Measurements from ENCODE around the gene ZNF749. TPM values are rescaled to one million over a fixed set of nuclear protein-coding genes. Genes with fewer than 3 reads are reported as not detected.
"Not testable (repeated sequence)": the region's sequence is repeated elsewhere in the genome, so short reads cannot be mapped to it uniquely, and the experiment has no call there.

Gene ZNF749
- total RNA-seq, 1 donor from 2014 or later, result 20.3 TPM

- Mint-ChIP-seq H3K27me3 (ENCODE audit: unreplicated experiment) (no peaks in the 10 kb centered on the region), H3K9me3 (ENCODE audit: unreplicated experiment) (peaks cover 15% of the 10 kb centered on the region), H3K4me1 (ENCODE audit: unreplicated experiment) (no peaks in the 10 kb centered on the region), H3K36me3 (ENCODE audit: low read depth, unreplicated experiment) (peaks cover 45% of the 10 kb centered on the region), H3K27ac (ENCODE audit: unreplicated experiment) (peak overlapping the region; percentile 27), H3K4me3 (ENCODE audit: unreplicated experiment) (no peak overlapping the region)
- peak; percentile 15 for DNase-seq (ENCODE audit: low spot score)
- TF ChIP-seq CTCF (IDR thresholded peaks at IDR 0.05; ENCODE audit: unreplicated experiment), result no peak
Measured at GRCh38 chr19:57465680-57466381, 30.7 kb downstream of the ZNF749 start.

- H3K9me3 Mint-ChIP-seq (ENCODE audit: unreplicated experiment), result peaks cover 21% of the 10 kb centered on the region
- peak overlapping the region; percentile 52 for H3K4me3 Mint-ChIP-seq (ENCODE audit: unreplicated experiment)
- H3K36me3 Mint-ChIP-seq (ENCODE audit: low read depth, unreplicated experiment), result peaks cover 52% of the 10 kb centered on the region
- no peaks in the 10 kb centered on the region for H3K4me1 Mint-ChIP-seq (ENCODE audit: unreplicated experiment)
- TF ChIP-seq CTCF (IDR thresholded peaks at IDR 0.05; ENCODE audit: unreplicated experiment), result no peak
- no peak overlapping the region for H3K27ac Mint-ChIP-seq (ENCODE audit: unreplicated experiment)
- no peaks in the 10 kb centered on the region for H3K27me3 Mint-ChIP-seq (ENCODE audit: unreplicated experiment)
- no peak for DNase-seq (ENCODE audit: low spot score)
Measured at GRCh38 chr19:57466489-57466888, 31.4 kb downstream of the ZNF749 start.

DNA sequence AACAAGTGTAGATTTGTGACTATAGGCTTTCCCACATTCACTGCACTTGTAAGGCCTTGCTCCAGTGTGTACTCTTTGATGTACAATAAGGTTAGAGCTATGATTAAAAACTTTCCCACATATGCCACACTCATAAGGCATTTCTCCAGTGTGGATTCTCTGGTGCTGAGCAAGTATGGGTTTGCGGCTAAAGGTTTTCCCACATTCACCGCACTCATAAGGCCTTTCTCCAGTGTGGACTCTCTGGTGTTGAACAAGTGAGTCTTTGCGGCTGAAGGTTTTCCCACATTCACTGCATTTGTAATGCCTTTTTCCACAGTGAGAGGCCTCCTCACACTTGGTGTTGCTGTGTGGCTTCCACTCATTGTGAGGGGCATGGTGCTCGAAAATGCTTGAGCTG is 38.5 kb downstream of the ZNF749 start:
- Mint-ChIP-seq H3K4me1 (ENCODE audit: unreplicated experiment) (peaks cover 9% of the 10 kb centered on the region), H3K9me3 (ENCODE audit: unreplicated experiment) (peaks cover 60% of the 10 kb centered on the region), H3K36me3 (ENCODE audit: low read depth, unreplicated experiment) (peaks cover 95% of the 10 kb centered on the region), H3K27ac (ENCODE audit: unreplicated experiment) (no peak overlapping the region), H3K27me3 (ENCODE audit: unreplicated experiment) (peaks cover 11% of the 10 kb centered on the region), H3K4me3 (ENCODE audit: unreplicated experiment) (peak overlapping the region; percentile 78)
- DNase-seq (ENCODE audit: low spot score), result no peak
- no peak for TF ChIP-seq CTCF (IDR thresholded peaks at IDR 0.05; ENCODE audit: unreplicated experiment)

DNA sequence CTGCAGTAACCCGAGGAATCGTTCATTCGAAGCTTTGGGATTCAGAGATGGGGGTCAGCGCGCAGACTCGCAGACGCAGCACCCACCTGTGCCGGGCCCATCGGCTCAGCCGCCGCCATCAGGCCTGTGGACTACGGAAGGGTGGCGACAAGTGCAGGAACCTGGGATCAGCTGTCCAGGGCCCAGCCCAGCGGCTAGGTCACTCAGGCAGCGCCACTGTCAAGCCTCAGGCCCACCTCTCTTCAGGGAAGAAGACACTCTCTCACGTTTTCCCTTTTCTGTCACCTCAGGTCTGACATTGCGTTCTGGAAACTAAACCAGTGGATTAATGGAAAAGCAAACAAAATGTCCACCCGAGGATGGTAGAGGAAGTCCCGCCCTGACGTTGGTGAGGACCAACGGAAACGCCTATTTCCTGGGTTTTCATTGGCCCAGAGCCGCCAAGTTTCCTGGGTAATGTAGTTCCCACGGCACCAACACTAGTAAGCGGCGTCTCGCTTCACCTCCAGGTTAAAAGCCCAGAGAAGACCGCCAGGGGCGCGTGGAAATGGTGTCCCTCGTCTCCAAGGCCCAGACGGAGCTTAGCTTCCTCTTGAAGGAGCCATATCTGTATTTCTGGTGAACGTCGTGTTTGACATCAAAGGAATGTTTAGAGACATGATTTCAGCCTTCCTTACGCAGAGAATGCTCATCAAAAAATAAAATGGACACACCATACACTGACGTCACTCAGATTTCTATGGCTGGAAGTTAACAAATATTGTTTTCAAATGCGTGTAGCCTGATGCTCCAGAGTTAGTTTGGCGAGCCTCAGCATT is 42.3 kb downstream of the ZNF749 start, which contains the start of gene ZNF772:
ZNF772 (minus strand) TSS at position 376 of the 818 bp plus-strand sequence; CDS start at position 119, 257 bp downstream.
- H3K4me3 Mint-ChIP-seq (ENCODE audit: unreplicated experiment), result peak within 1 kb of the TSS; percentile 96
- peaks cover 9% of the 10 kb centered on the region for H3K4me1 Mint-ChIP-seq (ENCODE audit: unreplicated experiment)
- TF ChIP-seq CTCF (IDR thresholded peaks at IDR 0.05; ENCODE audit: unreplicated experiment), result peak; percentile 91
- peaks cover 11% of the 10 kb centered on the region for H3K27me3 Mint-ChIP-seq (ENCODE audit: unreplicated experiment)
- peaks cover 67% of the 10 kb centered on the region for H3K36me3 Mint-ChIP-seq (ENCODE audit: low read depth, unreplicated experiment)
- peaks cover 42% of the 10 kb centered on the region for H3K9me3 Mint-ChIP-seq (ENCODE audit: unreplicated experiment)
- peak within 1 kb of the TSS; percentile 89 for H3K27ac Mint-ChIP-seq (ENCODE audit: unreplicated experiment)
- peak; percentile 93 for DNase-seq (ENCODE audit: low spot score)

- peak; percentile 79 for DNase-seq (ENCODE audit: low spot score)
- not testable (repeated sequence) for H3K27me3 Mint-ChIP-seq (ENCODE audit: unreplicated experiment); H3K9me3 Mint-ChIP-seq (ENCODE audit: unreplicated experiment); H3K4me1 Mint-ChIP-seq (ENCODE audit: unreplicated experiment); H3K27ac Mint-ChIP-seq (ENCODE audit: unreplicated experiment)
- Mint-ChIP-seq H3K36me3 (ENCODE audit: low read depth, unreplicated experiment) (peaks cover 26% of the 10 kb centered on the region), H3K4me3 (ENCODE audit: unreplicated experiment) (peak within 1 kb of the TSS; percentile 88)
Measured at GRCh38 chr19:57487477-57488298, 52.6 kb downstream of the ZNF749 start, which contains the start of gene ZNF419. TSS of gene ZNF419 (plus strand) at chr19:57487750. CDS start at chr19:57487951, 201 bp downstream.

DNA sequence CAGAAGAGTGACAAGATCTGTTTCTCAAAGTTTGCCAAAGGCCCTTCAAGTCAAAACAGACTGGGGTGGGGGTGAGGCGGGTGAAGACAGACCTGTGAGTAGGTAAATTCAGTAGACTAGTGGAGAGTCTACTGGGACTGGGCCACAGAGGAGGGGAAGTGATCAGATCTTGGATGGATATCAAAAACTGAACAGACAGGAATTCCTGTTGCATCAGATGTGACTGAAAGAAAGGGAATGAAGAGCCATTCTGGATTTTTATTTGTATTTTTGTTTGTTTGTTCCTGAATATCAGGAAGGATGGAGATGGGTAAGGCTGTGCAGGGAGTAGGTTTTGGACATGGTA is 53.1 kb downstream of the ZNF749 start:
- H3K9me3 Mint-ChIP-seq (ENCODE audit: unreplicated experiment); H3K27ac Mint-ChIP-seq (ENCODE audit: unreplicated experiment); H3K4me1 Mint-ChIP-seq (ENCODE audit: unreplicated experiment); H3K27me3 Mint-ChIP-seq (ENCODE audit: unreplicated experiment); DNase-seq (ENCODE audit: low spot score): not testable (repeated sequence)
- peak overlapping the region; percentile 88 for H3K4me3 Mint-ChIP-seq (ENCODE audit: unreplicated experiment)
- peaks cover 31% of the 10 kb centered on the region for H3K36me3 Mint-ChIP-seq (ENCODE audit: low read depth, unreplicated experiment)

Data from endothelial cell (in vitro differentiated cells).